Measurements from ENCODE around the gene OR13J1.

OR13J1 gene

GRCh38 chr9:35835216-35835632 lies 35.0 kb downstream of the OR13J1 start:
- no peak overlapping the region for H3K4me3 Mint-ChIP-seq
- peak; percentile 31 for ATAC-seq
- no peak for DNase-seq (ENCODE audit: low spot score in 2 of 2)
- peak overlapping the region; percentile 55 for H3K27ac Mint-ChIP-seq
- no peaks in the 10 kb centered on the region for H3K36me3 Mint-ChIP-seq
- H3K4me1 Mint-ChIP-seq: peaks cover 14% of the 10 kb centered on the region
- H3K9me3 Mint-ChIP-seq: no peaks in the 10 kb centered on the region

- Mint-ChIP-seq H3K27ac (no peak overlapping the region), H3K36me3 (no peaks in the 10 kb centered on the region), H3K4me3 (no peak overlapping the region), H3K9me3 (no peaks in the 10 kb centered on the region), H3K4me1 (peaks cover 20% of the 10 kb centered on the region)
- DNase-seq (ENCODE audit: low spot score in 2 of 2): no peak
- ATAC-seq: no peak
These were observed 35.7 kb downstream of the OR13J1 start for GRCh38 chr9:35834260-35835215.

GRCh38 chr9:35832814-35833213 lies 37.4 kb downstream of the OR13J1 start:
- no peaks in the 10 kb centered on the region for H3K36me3 Mint-ChIP-seq
- peaks cover 34% of the 10 kb centered on the region for H3K4me1 Mint-ChIP-seq
- no peaks in the 10 kb centered on the region for H3K9me3 Mint-ChIP-seq
- ATAC-seq (no peak), DNase-seq (ENCODE audit: low spot score in 2 of 2) (no peak)
- H3K4me3 Mint-ChIP-seq: no peak overlapping the region
- peak overlapping the region; percentile 60 for H3K27ac Mint-ChIP-seq

GRCh38 chr9:35831040-35831439 lies 39.2 kb downstream of the OR13J1 start:
- peak overlapping the region; percentile 29 for H3K27ac Mint-ChIP-seq

GRCh38 chr9:35829764-35830096 lies 40.5 kb downstream of the OR13J1 start:
- peaks cover 46% of the 10 kb centered on the region for H3K4me1 Mint-ChIP-seq
- ATAC-seq: no peak
- H3K36me3 Mint-ChIP-seq: no peaks in the 10 kb centered on the region
- no peak for DNase-seq (ENCODE audit: low spot score in 2 of 2)
- peak overlapping the region; percentile 97 for H3K4me3 Mint-ChIP-seq
- H3K27ac Mint-ChIP-seq: peak overlapping the region; percentile 97
- no peaks in the 10 kb centered on the region for H3K9me3 Mint-ChIP-seq

More at GRCh38 chr9:35831040-35831439, 39.2 kb downstream of the OR13J1 start:
- Mint-ChIP-seq H3K36me3 (no peaks in the 10 kb centered on the region), H3K4me3 (no peak overlapping the region), H3K9me3 (no peaks in the 10 kb centered on the region), H3K4me1 (peaks cover 39% of the 10 kb centered on the region)
- ATAC-seq: no peak
- DNase-seq (ENCODE audit: low spot score in 2 of 2): no peak

- DNase-seq (ENCODE audit: low spot score in 2 of 2): peak; percentile 85 to 93
- peak; percentile 92 for ATAC-seq
- H3K9me3 Mint-ChIP-seq: no peaks in the 10 kb centered on the region
- H3K4me3 Mint-ChIP-seq: peak within 1 kb of the TSS; percentile 97
- peaks cover 46% of the 10 kb centered on the region for H3K4me1 Mint-ChIP-seq
- peak within 1 kb of the TSS; percentile 97 for H3K27ac Mint-ChIP-seq
- no peaks in the 10 kb centered on the region for H3K36me3 Mint-ChIP-seq
These were observed 41.0 kb downstream of the OR13J1 start, which contains the start of gene TMEM8B for GRCh38 chr9:35829084-35829763. TSS of gene TMEM8B (plus strand) at chr9:35829228. CDS start at chr9:35829448, 220 bp downstream.

GRCh38 chr9:35828716-35829083 lies 41.5 kb downstream of the OR13J1 start, which contains the start of gene FAM221B:
TSS of gene FAM221B (minus strand) at chr9:35828732. CDS start at chr9:35826161, 2,571 bp downstream.
- Mint-ChIP-seq H3K4me1 (peaks cover 46% of the 10 kb centered on the region), H3K27ac (peak within 1 kb of the TSS; percentile 97), H3K9me3 (no peaks in the 10 kb centered on the region), H3K4me3 (peak within 1 kb of the TSS; percentile 97), H3K36me3 (no peaks in the 10 kb centered on the region)
- DNase-seq (ENCODE audit: low spot score in 2 of 2): no peak
- ATAC-seq: no peak

- ATAC-seq (no peak), DNase-seq (ENCODE audit: low spot score in 2 of 2) (no peak)
- no peaks in the 10 kb centered on the region for H3K36me3 Mint-ChIP-seq
- peaks cover 46% of the 10 kb centered on the region for H3K4me1 Mint-ChIP-seq
- no peak overlapping the region for H3K27ac Mint-ChIP-seq
- H3K4me3 Mint-ChIP-seq: peak overlapping the region; percentile 97
- H3K9me3 Mint-ChIP-seq: no peaks in the 10 kb centered on the region
These were observed 42.7 kb downstream of the OR13J1 start for GRCh38 chr9:35827486-35827885.

- ATAC-seq (peak; percentile 60), DNase-seq (ENCODE audit: low spot score in 2 of 2) (peak in 1 of 2 donors; percentile 66)
- H3K9me3 Mint-ChIP-seq: no peaks in the 10 kb centered on the region
- H3K36me3 Mint-ChIP-seq: no peaks in the 10 kb centered on the region
- no peak overlapping the region for H3K27ac Mint-ChIP-seq
- H3K4me3 Mint-ChIP-seq: no peak overlapping the region
- peaks cover 42% of the 10 kb centered on the region for H3K4me1 Mint-ChIP-seq
These were observed 44.0 kb downstream of the OR13J1 start for GRCh38 chr9:35826071-35826701.

- Mint-ChIP-seq H3K27ac (no peak overlapping the region), H3K4me3 (no peak overlapping the region), H3K4me1 (peaks cover 12% of the 10 kb centered on the region), H3K9me3 (no peaks in the 10 kb centered on the region), H3K36me3 (no peaks in the 10 kb centered on the region)
- DNase-seq (ENCODE audit: low spot score in 2 of 2) (no peak), ATAC-seq (no peak)
These were observed 47.3 kb downstream of the OR13J1 start for GRCh38 chr9:35822926-35823325.

- H3K27ac Mint-ChIP-seq: no peak overlapping the region
- H3K9me3 Mint-ChIP-seq: no peaks in the 10 kb centered on the region
- no peak for ATAC-seq
- peaks cover 7% of the 10 kb centered on the region for H3K36me3 Mint-ChIP-seq
- no peak for DNase-seq (ENCODE audit: low spot score in 2 of 2)
- H3K4me1 Mint-ChIP-seq: peaks cover 7% of the 10 kb centered on the region
- no peak overlapping the region for H3K4me3 Mint-ChIP-seq
These were observed 50.1 kb downstream of the OR13J1 start for GRCh38 chr9:35820076-35820475.
